SK-N-SH treated with all-trans-retinoic acid at 6 μM for 48 hours (cell line): Measurements from ENCODE around the gene NEB.
"Not testable (repeated sequence)": the region's sequence is repeated elsewhere in the genome, so short reads cannot be mapped to it uniquely, and the experiment has no call there.

Experiments used
- ARNTL ChIP-seq: fragments of 450-650 bp; formaldehyde crosslinking; IDR thresholded peaks from 2 replicates; pipeline ENCODE4 v1.5.0; 2020; ENCODE audit warnings: low read depth, mild to moderate bottlenecking, moderate library complexity, borderline replicate concordance
- GLIS3 ChIP-seq: fragments of 250-450 bp; sonication (Bioruptor Pico); IDR thresholded peaks from 2 replicates; pipeline ENCODE4 v1.5.0; 2020; ENCODE audit warnings: mild to moderate bottlenecking, moderate library complexity
- ISL1 ChIP-seq: fragments of 250-450 bp; sonication (Bioruptor Pico); IDR thresholded peaks from 2 replicates; pipeline ENCODE4 v2.1.2; 2022; ENCODE audit warnings: mild to moderate bottlenecking, moderate library complexity
- OSR1 ChIP-seq: fragments of 250-450 bp; sonication (Bioruptor Pico); IDR thresholded peaks from 2 replicates; pipeline ENCODE4 v1.8.0; 2022; ENCODE audit warnings: moderate library complexity, mild to moderate bottlenecking, inconsistent platforms
- RARB ChIP-seq: fragments of 250-450 bp; sonication (Bioruptor Pico); IDR thresholded peaks from 2 replicates; pipeline ENCODE4 v1.8.0; 2021; ENCODE audit warnings: mild to moderate bottlenecking, moderate library complexity
- SNAI2 ChIP-seq: fragments of 250-450 bp; sonication (Bioruptor Pico); IDR thresholded peaks from 2 replicates; pipeline ENCODE4 v1.5.0; 2020; ENCODE audit warnings: mild to moderate bottlenecking, moderate library complexity
- TOX ChIP-seq: fragments of 250-450 bp; sonication (Bioruptor Pico); IDR thresholded peaks from 2 replicates; pipeline ENCODE4 v1.8.0; 2021; ENCODE audit warnings: mild to moderate bottlenecking, moderate library complexity, borderline replicate concordance
- ZFP30 ChIP-seq: fragments of 450-650 bp; formaldehyde crosslinking; IDR thresholded peaks from 2 replicates; pipeline ENCODE4 v1.5.0; 2022; ENCODE audit warnings: mild to moderate bottlenecking, moderate library complexity
- ZNF70 ChIP-seq: fragments of 450-650 bp; formaldehyde crosslinking; IDR thresholded peaks from 2 replicates; pipeline ENCODE4 v1.5.0; 2020; ENCODE audit warnings: mild to moderate bottlenecking, moderate library complexity
- TF ChIP-seq, protein P1 (sequence below): fragments of 250-450 bp; sonication (Bioruptor Pico); IDR thresholded peaks from 2 replicates; pipeline ENCODE4 v1.8.0; 2020; ENCODE audit warnings: mild to moderate bottlenecking, moderate library complexity, borderline replicate concordance

DNA sequence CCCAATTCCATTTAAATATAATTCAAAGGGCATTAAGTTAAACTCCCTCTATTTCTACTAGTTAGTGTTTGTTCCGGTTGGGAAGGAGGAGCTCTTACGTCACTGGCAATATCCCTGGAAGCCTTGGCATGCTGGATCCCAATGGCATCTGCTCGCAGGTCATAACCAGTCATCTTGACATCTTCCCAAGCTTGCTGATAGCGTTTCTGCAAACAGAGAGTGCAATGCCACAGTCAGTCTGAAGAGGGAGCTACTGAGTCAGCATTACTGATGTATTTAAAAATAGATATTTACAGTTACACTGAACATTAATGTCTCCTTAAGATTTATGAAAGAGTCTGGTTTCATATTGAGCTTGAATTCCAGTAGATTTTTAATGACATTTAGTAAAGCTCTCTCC is 132.5 kb downstream of the NEB start:
- TF ChIP-seq SNAI2; GLIS3 (CRISPR knock-in tag); RARB (CRISPR knock-in tag); ZNF70 (CRISPR knock-in tag); ISL1; TOX (CRISPR knock-in tag); OSR1 (CRISPR knock-in tag); ARNTL (CRISPR knock-in tag); ZFP30: not testable (repeated sequence)
- TF ChIP-seq, protein P1, sequence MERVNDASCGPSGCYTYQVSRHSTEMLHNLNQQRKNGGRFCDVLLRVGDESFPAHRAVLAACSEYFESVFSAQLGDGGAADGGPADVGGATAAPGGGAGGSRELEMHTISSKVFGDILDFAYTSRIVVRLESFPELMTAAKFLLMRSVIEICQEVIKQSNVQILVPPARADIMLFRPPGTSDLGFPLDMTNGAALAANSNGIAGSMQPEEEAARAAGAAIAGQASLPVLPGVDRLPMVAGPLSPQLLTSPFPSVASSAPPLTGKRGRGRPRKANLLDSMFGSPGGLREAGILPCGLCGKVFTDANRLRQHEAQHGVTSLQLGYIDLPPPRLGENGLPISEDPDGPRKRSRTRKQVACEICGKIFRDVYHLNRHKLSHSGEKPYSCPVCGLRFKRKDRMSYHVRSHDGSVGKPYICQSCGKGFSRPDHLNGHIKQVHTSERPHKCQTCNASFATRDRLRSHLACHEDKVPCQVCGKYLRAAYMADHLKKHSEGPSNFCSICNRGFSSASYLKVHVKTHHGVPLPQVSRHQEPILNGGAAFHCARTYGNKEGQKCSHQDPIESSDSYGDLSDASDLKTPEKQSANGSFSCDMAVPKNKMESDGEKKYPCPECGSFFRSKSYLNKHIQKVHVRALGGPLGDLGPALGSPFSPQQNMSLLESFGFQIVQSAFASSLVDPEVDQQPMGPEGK (CRISPR knock-in tag): not testable (repeated sequence)
